K562 (cell line): ENCODE results near the gene CAMK2D.

Experiments
- EHMT2 ChIP-seq: fragments of 450-650 bp; IDR thresholded peaks from 2 replicates; pipeline ENCODE4 v1.6.1; 2018; ENCODE audit warnings: antibody characterized with exemption
- NEUROD1 ChIP-seq: fragments of 150-350 bp; IDR thresholded peaks from 2 replicates; pipeline ENCODE4 v1.6.1; 2014; ENCODE audit warnings: borderline replicate concordance, low read length, low read depth; ENCODE audit not compliant: partially characterized antibody

DNA sequence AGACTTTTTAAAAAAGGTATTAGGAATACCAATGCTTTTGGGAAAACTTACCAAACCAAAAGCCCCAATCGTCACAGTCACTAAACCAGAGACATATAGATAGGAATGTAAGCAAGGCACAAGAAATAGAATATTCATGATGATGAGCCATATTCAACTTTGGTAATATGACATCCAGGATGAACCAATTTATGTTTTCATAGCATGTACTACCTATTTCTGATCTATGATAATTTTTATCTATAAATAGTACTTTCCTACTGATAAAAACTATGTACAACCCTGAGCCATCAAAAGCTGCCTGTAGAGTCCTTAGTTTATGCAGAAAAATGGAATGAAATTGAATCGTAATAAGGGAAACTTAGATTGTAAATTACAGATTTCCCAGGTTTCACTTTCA is 18.9 kb downstream of the CAMK2D start:
- TF ChIP-seq NEUROD1 (no peak), EHMT2 (no peak)
